SK-N-SH (cell line): ENCODE measurements around the gene OPTC.

ENCODE experiments used
- CTCF ChIP-seq: fragments of 200-600 bp; sonication (generic); IDR thresholded peaks from 2 replicates; pipeline ENCODE4 v1.6.1; 2017; ENCODE audit warnings: antibody characterized with exemption, mild to moderate bottlenecking, moderate library complexity
- EP300 ChIP-seq, 2 experiments: IDR thresholded peaks; 2 replicates each; pipeline versions ENCODE4 v1.4.0 to v1.6.1; 2012; ENCODE audit warnings: borderline replicate concordance in 1 of 2, low read depth in 1 of 2, low read length in 1 of 2
- EZH2phosphoT487 ChIP-seq: fragments of 200-600 bp; sonication (generic); IDR thresholded peaks from 2 replicates; pipeline ENCODE4 v1.6.1; 2017; ENCODE audit warnings: low read depth, mixed run types, mild to moderate bottlenecking, antibody characterized with exemption, moderate library complexity, borderline replicate concordance
- POLR2AphosphoS5 ChIP-seq: IDR thresholded peaks from 2 replicates; pipeline ENCODE4 v1.6.1; 2012; ENCODE audit warnings: low read depth, low read length
- RAD21 ChIP-seq: IDR thresholded peaks from 2 replicates; pipeline ENCODE4 v1.6.1; 2012; ENCODE audit warnings: mild to moderate bottlenecking, low read length
- RXRA ChIP-seq: IDR thresholded peaks from 2 replicates; pipeline ENCODE4 v1.4.0; 2012; ENCODE audit warnings: low read depth, mild to moderate bottlenecking, borderline replicate concordance
- TAF1 ChIP-seq: IDR thresholded peaks from 2 replicates; pipeline ENCODE4 v1.6.1; 2012; ENCODE audit warnings: low read depth, mild to moderate bottlenecking, low read length, moderate library complexity, borderline replicate concordance
- TCF12 ChIP-seq: IDR thresholded peaks from 2 replicates; pipeline ENCODE4 v1.4.0; 2012

GRCh38 chr1:203453616-203454015 lies 40.3 kb upstream of the OPTC start:
- no peak for TF ChIP-seq EP300 (IDR thresholded peaks at IDR 0.05; ENCODE audit: borderline replicate concordance in 1 of 2, low read depth in 1 of 2, low read length in 1 of 2)
- no peak for TF ChIP-seq TCF12
- TF ChIP-seq POLR2AphosphoS5 = no peak
- TF ChIP-seq EZH2phosphoT487 = no peak
- TF ChIP-seq CTCF = no peak
- no peak for TF ChIP-seq TAF1
- no peak for TF ChIP-seq RXRA
- no peak for TF ChIP-seq RAD21
